Nephron progenitor cell (in vitro differentiated cells): ENCODE results near the gene PALM.

Source experiments
- DNase-seq: peaks from one replicate; pipeline ENCODE4 v3.0.0; 2021
- H3K27ac Mint-ChIP-seq: 2 replicates; pipeline ENCODE4 v1.8.0; 2021; ENCODE audit warnings: mild to moderate bottlenecking, moderate library complexity, mixed read lengths
- H3K27me3 Mint-ChIP-seq: 2 replicates; pipeline ENCODE4 v1.8.0; 2021; ENCODE audit warnings: mild to moderate bottlenecking, low read depth, mixed read lengths; ENCODE audit not compliant: poor library complexity
- H3K36me3 Mint-ChIP-seq: 2 replicates; pipeline ENCODE4 v1.8.0; 2021; ENCODE audit warnings: low read depth, mixed read lengths
- H3K4me1 Mint-ChIP-seq: 2 replicates; pipeline ENCODE4 v1.8.0; 2021; ENCODE audit warnings: mixed read lengths
- H3K4me3 Mint-ChIP-seq: 2 replicates; pipeline ENCODE4 v1.8.0; 2021; ENCODE audit warnings: mild to moderate bottlenecking, moderate library complexity, mixed read lengths
- H3K9me3 Mint-ChIP-seq: 2 replicates; pipeline ENCODE4 v1.8.0; 2021; ENCODE audit warnings: mild to moderate bottlenecking, moderate library complexity, mixed read lengths
- TF ChIP-seq, protein P1 (sequence below): fragments of 200-600 bp; sonication (generic); IDR thresholded peaks from 2 replicates; pipeline ENCODE4 v1.5.0; 2021; ENCODE audit warnings: antibody characterized with exemption

Gene PALM

DNA sequence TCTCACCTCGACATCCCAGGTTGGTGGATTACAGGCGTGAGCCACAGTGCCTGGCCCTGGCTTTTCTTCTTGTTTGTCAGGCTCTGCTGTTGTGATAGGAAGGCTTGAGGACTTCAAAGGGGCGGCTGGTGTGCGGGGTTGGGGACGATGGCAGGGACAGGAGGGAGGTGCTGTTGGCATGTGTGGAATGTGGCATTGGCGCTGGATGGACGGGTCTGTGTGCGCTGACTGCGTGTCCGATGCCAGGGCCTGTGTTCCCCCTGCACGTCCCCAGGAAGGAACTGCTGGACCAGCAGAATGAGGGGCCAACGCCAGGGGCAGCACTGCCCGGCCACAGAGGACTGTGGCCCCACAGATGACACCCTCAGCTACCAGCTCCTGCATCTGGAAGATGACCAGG lies 75.8 kb downstream of the PALM start:
- TF ChIP-seq, protein P1, sequence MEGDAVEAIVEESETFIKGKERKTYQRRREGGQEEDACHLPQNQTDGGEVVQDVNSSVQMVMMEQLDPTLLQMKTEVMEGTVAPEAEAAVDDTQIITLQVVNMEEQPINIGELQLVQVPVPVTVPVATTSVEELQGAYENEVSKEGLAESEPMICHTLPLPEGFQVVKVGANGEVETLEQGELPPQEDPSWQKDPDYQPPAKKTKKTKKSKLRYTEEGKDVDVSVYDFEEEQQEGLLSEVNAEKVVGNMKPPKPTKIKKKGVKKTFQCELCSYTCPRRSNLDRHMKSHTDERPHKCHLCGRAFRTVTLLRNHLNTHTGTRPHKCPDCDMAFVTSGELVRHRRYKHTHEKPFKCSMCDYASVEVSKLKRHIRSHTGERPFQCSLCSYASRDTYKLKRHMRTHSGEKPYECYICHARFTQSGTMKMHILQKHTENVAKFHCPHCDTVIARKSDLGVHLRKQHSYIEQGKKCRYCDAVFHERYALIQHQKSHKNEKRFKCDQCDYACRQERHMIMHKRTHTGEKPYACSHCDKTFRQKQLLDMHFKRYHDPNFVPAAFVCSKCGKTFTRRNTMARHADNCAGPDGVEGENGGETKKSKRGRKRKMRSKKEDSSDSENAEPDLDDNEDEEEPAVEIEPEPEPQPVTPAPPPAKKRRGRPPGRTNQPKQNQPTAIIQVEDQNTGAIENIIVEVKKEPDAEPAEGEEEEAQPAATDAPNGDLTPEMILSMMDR = no peak
- no peak for DNase-seq
- Mint-ChIP-seq H3K4me3 (no peak overlapping the region), H3K36me3 (no peaks in the 10 kb centered on the region), H3K4me1 (peaks cover 44% of the 10 kb centered on the region), H3K27ac (no peak overlapping the region), H3K27me3 (peaks cover 8% of the 10 kb centered on the region), H3K9me3 (no peaks in the 10 kb centered on the region)

DNA sequence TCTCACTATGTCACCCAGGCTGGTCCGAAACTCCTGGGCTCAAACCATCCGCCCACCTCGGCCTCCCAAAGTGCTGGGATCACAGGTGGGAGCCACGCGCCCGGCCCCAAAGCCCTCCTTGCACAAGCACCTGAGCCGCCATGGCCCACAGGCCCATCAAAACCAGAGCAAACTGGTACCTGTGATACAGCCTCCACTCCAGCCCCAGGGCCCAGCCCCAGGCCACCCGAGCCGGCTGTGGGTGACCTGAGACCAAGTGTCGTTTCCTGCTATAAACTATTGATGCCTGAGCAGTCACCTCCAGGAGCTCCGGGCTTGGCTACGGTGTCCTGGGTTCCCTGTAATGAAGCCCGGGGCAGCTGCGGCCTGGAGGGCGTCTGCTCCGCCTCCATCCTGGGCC lies 78.8 kb downstream of the PALM start:
- Mint-ChIP-seq H3K9me3 (no peaks in the 10 kb centered on the region), H3K27ac (peak overlapping the region; percentile 68), H3K4me3 (no peak overlapping the region), H3K4me1 (peaks cover 56% of the 10 kb centered on the region), H3K36me3 (no peaks in the 10 kb centered on the region), H3K27me3 (peaks cover 5% of the 10 kb centered on the region)
- no peak for DNase-seq
- TF ChIP-seq, protein P1 = no peak

DNA sequence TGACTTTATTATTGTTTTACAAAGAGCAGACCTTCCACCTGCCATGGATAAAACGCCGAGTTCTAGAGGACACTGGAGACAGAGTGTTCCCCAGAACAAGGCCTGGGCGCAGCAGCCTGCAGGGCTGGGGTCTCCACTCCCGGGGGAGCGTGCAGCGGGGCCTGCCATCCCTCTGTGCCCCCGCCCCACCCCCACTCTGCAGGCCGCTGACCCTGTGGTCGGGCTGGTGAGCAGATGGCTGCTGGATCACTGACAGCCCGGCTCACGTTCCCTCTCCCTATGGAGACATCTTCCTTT lies 79.9 kb downstream of the PALM start:
- peak; percentile 50 for DNase-seq
- Mint-ChIP-seq H3K27me3 (peaks cover 5% of the 10 kb centered on the region), H3K4me1 (peaks cover 50% of the 10 kb centered on the region), H3K9me3 (no peaks in the 10 kb centered on the region), H3K36me3 (no peaks in the 10 kb centered on the region), H3K4me3 (peak overlapping the region; percentile 68), H3K27ac (peak overlapping the region; percentile 98)
- TF ChIP-seq, protein P1 = no peak

DNA sequence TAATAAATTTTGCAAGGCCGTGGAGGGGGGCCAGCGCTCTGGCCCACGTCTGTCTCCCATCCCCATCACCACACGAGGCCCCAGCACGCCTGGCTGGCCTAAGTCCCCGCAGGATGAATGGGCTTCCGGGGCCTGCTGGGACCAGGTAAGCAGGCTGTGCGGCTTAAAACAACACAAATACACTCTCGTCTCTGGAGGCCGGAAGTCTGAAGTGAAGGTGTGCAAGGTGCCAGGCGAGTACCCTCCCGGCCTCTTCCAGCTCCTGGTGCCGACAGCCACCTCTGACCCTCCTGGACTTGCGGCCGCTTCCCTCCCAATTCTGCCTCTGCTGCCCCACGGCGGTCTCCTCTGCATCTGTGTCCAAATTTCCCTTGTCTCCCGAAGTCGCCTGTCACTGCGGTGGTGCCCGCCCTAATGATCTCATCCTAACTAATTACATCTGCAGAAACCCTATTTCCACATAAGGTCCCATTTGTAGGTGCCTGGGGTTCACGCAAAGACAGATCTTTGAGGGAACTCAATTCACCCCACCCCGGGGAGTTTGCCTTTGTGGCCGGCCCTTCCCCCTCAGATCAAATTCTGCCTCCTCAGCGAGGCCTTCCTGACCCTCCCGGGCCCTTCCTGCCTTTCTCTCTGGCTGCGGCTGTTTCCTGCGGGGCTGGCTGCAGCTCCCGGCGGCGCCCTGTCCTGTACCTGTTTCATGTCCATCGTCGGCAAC lies 80.4 kb downstream of the PALM start:
- Mint-ChIP-seq H3K36me3 (no peaks in the 10 kb centered on the region), H3K4me3 (peak overlapping the region; percentile 68), H3K27me3 (peaks cover 5% of the 10 kb centered on the region), H3K9me3 (no peaks in the 10 kb centered on the region), H3K27ac (peak overlapping the region; percentile 98), H3K4me1 (peaks cover 54% of the 10 kb centered on the region)
- TF ChIP-seq, protein P1 = no peak
- DNase-seq = peak; percentile 58

DNA sequence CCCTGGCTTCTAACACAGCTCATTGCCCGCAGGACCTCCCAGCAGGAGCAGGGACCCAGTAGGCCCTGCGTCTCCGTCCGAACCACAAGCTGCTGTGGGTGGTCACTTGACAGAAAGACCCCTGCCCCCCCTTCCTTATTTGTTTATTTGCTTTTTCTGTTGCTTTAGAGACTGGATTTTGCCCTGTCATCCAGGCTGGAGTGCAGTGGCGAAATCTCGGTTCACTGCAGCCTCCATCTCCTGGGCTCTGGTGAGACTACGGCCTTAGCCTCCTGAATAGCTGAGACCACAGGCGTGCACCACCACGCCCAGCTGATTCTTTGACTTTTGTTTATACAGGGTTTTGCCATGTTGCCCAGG lies 80.9 kb downstream of the PALM start:
- TF ChIP-seq, protein P1 = no peak

DNA sequence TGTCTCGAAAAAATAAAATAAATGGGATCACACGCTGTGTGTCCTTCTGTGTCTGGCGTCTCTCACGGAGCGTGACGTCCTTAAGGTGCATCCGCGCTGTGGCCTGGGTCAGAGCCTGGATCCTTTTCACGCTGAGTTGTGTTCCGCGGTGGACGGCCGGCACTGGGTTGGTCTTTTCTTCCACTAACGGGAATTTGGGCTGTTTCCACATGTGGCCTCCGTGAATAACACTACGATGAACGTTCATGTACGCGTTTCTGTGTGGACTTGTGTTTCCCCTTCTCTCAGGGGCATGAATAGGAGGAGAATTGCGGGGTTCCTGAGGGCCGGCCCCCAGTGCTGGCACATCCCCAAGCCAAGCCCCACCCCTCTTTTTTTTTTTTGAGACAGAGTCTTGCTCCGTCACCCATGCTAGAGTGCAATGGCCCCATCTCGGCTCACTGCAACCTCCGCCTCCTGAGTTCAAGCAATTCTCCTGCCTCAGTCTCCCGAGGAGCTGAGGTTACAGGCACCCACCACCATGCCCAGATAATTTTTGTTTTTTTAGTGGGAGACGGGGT lies 82.4 kb downstream of the PALM start:
- Mint-ChIP-seq H3K4me3 (no peak overlapping the region), H3K4me1 (peaks cover 54% of the 10 kb centered on the region), H3K36me3 (no peaks in the 10 kb centered on the region), H3K27me3 (no peaks in the 10 kb centered on the region), H3K9me3 (no peaks in the 10 kb centered on the region), H3K27ac (peak overlapping the region; percentile 75)
- TF ChIP-seq, protein P1 = no peak
- no peak for DNase-seq

More for the DNA sequence above, 80.9 kb downstream of the PALM start:
- Mint-ChIP-seq H3K27me3 (peaks cover 5% of the 10 kb centered on the region), H3K36me3 (no peaks in the 10 kb centered on the region), H3K4me1 (peaks cover 54% of the 10 kb centered on the region), H3K27ac (peak overlapping the region; percentile 98), H3K4me3 (peak overlapping the region; percentile 68), H3K9me3 (no peaks in the 10 kb centered on the region)
- DNase-seq = no peak
